Stimulated activated CD4-positive, alpha-beta T cell treated with anti-CD3 and anti-CD28 coated beads, Interleukin-4, amount 100 ng/mL, for 1 hour (primary cell): ENCODE results near the gene RTN4R.
A peak's percentile ranks its signal among the peaks of the same experiment; 100 is the strongest.

Source experiments
- DNase-seq: peaks from one replicate; pipeline ENCODE4 v3.0.0-alpha.2; 2020

RTN4R gene

DNA sequence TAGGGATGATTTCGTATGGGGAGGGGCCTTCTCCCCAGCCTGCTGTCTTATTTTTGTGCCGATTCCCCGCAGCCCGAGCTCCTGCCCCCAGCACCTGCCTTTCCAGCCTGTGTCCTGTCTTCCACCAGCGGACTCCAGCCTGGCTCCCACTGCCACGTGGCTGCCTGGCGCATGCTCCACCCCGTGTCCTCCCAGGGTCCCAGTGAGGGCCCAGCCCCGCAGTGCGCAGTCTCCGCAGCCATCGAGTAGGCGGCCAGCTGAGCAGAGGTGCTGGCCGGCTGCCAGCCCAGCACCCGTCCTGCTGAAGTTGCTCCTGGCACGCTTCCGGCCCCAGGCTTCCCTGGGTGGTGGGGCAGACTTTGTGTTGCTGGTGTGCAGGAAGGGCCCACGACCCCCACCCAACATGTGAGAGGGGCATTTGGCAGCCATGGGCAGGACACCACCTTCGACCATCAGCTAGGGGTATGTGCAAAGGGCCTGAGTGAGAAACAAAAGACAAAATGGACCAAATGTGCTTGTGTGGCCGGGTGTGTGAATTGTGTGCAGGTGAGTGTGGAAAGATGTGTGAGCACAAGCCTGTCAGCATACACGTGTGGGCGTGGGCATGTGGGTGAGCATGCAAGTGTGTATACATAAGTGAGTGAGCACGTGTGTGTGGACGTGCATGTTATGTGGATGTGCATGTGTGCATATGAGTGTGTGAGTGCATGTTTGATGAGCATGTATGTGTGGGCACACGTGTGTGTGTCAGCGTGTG is 55.9 kb downstream of the RTN4R start:
- DNase-seq: no peak

DNA sequence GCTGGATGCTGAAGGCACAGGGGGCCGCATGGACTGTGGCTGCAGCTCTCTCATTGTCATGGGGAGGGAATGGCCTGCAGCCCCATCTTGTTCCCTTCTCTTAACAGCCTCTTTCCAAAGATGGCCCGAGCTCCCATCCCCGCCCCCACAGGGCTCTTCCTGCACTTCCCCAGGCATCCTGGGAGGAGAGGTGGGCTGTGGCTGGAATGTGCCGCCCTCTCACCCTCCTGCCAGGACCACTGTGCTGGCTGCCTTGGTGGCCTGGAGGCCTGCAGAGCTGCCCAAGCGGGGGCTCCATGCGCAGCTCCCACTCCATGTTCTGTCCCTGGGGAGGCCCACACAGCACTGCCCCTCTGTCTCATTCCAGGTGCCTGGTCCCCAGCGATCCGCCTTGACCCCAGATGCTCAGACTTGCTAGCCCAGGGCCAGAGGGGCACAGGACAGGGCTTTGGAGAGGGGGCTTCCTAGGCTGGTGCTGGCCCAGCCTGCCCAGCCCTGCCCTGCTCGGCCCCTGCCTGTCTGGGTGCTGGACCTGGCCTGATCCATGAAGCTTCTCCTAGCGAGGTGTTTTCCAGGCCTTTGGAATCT is 56.6 kb downstream of the RTN4R start:
- DNase-seq: no peak

DNA sequence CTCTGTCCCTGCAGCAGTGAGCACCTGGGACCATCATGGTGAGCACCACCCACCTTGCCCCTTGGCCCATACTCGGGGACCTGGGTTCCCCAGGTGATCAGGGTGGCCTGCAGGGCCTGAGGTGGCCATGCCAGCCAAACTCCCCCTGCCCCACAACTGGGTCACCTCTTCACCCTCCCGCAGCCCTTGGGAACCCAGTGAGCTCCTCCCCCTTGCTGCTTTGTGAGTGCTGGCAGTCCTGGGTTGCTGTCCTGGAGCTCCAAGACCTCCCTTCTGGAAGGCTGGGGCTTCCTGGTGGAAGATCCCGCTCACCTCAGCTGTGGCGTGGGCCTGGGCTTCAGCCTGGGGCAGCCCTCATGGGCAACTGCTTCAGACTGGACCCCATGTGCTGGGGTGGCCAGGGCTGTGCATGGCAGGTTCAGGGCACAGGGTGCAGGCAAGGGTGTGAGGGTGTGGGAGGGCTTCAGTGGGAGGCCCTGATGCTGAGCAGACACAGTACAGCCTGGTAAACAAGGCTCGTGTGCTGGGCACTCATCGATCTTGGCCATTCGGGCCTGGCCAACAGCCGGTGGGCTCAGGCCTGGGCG is 57.6 kb downstream of the RTN4R start:
- no peak for DNase-seq

DNA sequence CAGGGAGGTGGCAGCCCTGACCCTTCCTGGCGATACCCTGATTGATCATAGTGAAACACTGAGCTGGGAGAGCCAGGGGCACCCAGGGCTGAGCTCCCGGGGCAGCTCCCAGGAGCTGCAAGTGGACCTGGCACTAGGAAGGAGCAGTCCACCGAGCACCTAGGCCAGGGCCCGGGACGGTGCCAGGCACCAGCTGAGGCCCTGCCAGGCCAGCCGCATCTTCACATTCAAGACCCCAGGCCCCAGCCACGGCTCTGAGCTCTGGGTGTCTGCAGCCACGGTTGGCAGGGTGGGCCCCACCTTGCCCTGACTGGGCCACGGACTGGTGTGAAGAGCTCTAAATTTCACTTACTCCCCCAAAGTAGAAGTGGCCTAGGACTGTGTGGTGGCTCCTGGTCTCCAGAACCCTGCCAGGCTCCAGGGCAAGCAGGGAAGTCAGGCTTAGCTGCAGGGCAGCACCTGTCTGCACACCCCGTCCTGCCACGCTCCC is 58.3 kb downstream of the RTN4R start:
- DNase-seq: no peak

DNA sequence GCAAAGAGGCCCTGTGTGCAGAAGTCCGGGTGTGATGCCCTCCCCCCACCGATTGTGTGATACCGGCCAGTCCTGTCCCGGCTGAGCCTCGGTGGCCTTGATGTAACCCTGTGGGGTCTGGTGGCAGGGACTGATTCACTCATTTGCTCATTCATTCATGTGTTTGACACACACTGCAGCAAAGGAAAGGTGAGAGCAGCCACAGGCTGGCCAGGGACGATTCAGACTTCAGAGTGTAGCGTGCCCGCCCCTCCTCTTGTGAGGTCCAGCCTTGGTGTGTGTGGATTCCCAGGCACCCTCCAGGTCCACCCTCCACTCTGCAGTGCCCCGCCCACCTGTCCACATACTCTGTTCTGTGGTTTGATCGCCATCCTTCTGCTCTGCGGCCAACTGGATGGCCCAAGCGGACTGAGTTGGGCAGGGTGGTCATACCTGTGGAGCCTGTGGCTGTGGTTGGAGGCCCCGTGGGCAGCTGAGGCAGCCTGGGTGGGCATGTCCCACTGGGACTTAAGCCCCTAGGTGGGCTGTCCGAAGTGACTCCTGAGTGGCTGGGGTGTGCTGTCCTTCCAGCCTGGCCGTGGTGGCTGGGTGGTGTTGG is 59.3 kb downstream of the RTN4R start:
- no peak for DNase-seq

DNA sequence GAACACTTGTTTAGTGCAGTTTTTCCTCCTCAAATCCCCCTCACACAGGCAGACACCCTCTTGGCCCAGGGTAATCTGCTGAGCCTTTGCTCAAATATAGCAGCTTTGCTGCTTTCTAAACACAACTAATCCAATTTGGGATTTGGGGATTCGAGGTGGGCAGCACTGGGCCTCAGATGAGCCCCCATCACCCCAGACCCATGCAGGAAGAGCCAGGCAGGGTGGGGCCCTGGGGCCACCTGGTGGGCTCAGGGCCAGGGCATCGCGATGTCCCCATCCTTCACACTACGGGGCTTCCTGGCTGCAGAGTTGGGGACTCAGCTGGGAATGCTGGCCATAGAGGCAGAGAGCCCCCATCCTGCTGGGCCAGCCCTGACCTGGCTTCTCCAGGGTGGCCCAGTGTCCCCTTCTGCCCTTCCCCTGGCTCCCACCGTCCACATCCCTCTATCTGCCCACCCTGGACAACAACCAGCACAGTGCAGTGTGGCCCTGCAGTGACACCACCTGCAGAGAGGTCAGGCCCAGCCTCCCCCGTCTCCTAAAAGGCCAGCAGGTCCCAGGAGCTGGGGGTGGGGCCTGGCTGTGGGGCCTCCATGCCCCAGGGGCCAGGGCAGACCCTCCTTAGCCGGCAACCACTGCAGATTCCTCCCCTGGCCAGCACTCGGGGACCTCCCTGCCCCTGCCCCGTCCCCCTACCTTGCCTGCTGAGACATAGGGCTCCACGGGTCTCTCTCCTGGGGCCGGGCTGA is 60.7 kb downstream of the RTN4R start:
- no peak for DNase-seq

DNA sequence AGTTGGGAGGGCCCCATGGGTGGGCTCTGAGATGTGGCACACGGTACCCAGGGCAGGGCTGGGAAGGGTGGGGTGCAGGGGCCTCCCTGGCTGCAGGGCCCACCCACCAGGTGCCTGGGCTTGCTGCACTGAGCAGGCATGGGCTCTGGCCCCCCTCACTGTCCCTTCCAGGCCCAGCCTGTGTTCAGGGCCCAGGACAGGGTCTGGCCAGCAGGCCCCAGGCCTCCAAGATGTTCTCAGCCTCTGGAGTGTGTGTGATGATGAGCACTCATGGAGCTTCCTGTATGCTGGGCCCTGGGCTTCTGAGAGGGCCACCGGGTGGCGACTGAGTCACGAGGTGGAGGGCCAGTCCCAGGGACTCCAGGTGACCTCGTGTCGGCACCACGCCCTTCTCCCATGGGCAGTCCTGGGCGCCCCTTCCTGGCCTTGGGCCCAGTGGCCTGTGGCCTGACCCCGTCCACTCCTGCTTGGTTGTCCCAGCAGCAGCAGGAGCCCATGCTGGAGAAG is 61.4 kb downstream of the RTN4R start:
- DNase-seq: peak; percentile 11

DNA sequence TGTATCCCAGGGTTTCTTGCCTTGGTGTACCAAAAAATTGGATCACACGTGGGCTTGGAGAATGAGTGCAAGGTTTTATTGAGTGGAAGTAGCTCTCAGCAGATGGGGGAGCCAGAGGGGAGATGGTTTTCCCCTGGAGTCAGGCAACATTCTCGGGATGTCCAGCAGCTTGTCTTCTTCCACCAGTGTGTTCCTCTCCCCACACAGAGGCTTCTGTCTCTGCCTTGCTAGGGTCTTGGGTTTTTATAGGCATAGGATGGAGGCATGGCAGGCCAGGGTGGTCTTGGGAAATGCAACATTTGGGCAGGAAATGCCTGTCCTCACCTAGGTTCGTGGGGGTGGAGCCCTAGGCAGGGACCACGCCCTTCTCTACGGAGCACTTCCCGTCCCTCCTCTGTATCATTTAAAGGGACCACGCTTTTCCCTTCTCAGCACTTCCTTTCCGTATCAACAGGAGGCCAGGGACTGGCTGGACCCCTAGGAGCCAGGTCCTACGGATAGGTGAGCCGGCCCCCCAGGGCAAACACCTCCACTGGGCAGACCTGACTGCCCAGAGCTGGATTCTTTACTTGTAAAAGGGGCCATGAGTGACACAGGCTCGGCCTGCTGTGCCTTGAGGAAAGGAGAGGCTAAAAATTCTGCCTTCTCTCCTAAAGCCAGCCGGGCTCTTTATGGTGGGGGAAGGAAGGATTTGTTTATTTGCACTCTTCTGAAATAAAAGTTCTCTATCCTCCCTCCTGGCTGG is 62.0 kb downstream of the RTN4R start:
- DNase-seq: peak; percentile 68

DNA sequence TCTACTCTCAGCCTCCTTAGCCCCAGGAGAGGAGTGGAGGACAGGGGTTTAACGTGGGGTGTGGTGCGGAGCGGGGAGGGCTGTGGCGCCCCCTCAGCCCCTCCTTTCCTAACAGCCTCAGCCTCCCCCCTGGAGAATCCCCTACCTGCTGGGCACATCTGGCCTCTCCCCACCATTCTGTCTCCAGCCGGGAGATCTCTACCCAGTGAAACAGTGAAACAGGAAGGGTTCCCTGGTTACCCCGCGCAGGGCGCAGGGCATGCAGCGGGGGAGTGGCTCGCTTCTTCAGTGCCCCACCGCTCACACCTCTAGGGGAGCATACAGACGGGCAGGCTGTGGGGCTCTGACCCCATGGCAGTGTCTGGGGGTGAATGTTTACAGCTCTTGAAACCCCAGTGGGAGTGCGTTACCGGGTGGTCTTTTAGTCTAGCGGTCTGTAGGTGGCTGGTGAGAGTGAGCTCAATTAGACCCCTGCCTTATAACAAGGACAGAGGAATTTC is 62.6 kb downstream of the RTN4R start:
- no peak for DNase-seq

DNA sequence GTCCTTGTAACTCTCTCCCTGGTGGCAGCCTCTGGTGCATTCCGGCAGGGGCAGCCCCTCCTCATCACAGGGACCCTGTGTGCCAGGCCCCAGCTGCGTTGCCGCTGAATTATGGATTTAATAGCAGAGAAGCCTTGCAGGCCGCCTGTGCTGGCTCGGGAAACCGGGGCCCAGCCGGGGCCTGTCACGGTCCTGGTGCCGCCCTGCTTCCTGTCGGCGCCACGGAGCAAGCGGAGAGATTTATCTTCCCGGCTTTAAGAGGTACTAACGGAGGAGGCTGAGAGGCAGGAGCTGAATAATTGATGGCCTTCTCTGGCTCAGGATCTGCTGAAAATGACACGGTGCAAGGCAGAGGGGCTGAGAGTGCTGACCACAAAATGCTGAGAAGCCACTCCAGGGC is 63.3 kb downstream of the RTN4R start:
- no peak for DNase-seq

DNA sequence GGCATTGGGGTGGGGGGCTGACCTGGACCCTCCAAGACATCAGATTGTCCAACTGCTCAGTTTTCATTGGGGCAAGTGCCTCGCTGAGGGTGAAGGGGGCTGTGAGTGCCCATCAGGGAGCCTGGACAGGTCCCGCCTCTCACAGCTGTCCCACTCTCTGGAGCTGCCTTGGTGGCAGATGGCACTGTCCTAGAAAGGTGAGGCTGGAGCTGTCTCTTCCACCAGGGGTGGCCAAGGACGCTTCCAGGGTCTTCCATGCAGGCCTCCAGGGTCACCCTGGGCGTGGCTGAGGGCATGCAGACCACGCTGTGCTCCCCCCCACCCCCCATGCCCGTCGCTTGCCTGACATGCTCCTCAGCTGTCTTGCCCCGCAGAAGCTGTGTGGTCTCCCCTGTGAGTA is 63.8 kb downstream of the RTN4R start:
- no peak for DNase-seq

DNA sequence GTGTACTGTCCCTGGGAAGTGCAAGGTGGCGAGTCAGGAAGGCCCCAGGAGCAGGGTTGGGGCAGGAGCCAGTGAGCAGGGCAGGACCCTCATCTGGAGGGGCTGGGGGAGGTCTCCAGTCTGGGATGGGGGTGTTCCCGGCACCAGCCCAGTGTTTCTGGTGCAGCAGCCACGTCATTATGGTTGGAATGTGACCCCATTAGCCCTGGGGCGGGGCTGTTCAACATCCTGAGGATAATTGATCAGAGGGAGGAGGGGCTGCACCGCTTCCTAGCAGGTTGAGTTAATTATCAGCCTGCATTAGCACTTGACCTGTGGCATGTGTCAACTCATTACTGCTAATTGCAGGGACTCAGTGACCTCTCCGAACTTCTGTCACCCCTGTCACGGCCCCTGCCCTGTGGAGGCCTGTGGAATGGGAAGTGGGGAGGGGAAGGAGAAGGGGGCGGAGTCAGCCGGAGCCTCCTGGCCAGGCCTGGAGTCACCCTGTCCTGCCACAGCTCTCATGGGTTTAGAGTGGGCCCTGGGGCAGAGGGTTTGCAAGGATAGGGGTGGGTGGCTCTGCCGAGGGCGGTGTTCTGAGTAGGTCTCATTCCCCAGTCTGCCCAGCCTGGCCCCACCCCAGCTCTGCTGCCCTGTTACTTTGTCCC is 64.4 kb downstream of the RTN4R start:
- DNase-seq: no peak

DNA sequence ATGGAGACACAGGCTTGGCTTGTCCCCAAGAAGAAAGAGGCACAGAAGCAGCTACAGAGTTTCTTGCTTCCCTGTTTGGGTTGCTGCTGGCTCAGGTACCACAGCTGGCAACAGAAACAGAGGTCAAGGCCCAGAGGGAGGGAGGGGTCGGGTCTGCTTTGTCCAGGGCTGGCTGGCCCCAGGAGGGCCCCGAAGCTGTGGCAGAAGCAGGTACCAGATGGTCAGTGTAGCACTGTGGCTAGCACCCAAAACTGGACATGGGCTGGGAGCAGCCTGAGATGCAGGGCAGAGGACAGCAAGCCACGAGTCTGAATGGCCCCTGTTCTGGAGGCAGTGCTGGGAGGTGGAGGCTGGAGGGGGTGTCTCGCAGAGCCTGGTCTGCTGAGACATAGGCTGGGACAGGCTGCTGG is 65.0 kb downstream of the RTN4R start:
- no peak for DNase-seq

DNA sequence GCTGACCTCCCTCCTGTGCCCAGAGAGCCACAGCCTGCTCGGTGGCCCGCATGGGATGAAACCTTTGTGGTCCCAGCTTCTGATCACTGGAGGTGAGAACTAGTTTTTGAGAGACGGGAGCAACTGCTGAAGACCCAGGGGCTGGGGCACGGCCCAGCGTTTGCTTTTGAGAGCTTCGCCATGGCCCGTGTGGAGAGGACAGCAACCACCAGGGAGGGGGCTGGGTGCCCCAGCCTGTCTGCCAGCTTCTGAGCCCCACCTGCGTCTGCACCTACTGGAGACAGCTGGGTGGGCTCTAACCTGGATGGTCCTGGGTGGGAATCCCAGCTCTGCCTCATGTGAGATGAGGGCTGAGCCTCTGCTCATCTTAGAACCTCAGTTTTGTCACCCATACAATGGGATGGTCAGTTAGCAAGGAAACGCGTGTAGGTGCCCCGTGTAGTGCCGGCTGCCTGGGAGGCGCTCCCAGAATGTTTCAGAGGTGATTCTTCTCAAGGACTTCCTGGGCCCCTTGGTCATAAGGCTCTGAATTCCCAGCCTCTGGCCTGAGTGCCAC is 66.2 kb downstream of the RTN4R start:
- no peak for DNase-seq

DNA sequence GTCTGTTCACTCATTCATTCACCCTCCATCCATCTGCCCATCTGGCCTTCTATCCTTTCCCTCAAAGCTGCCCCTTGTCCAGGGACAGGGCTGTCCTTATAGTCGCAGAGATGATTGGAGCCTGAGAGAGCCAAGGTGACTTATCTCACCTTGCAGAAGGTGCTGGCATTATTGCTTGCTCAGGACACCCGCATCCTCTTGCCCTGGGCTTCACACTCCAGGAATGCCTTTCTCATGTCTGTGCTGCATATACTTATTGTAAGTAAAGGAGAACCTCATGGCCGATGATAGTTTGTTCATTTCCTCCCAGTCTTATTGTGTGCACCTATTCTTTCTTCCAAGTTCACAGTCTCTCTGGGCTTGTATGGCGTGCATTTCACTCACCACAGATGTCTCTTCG is 68.2 kb downstream of the RTN4R start:
- DNase-seq: no peak

DNA sequence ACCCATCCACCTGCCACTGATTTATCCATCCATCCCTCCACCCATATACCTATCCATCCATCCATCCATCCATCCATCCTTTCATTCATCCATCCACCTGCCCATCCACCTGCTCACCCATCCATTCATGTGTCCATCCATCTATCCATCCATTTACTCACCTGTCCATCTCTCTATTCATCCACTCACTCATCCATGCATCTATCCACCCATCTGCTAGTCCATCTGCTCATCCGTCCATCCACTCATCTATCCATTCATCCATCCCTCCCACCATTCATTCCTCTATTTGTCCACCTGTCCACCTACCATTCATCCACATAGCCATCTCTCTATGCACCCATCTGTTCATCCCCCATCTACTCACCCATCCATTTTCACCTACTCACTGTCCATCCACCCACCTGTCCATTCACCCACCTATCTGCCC is 68.7 kb downstream of the RTN4R start:
- no peak for DNase-seq

DNA sequence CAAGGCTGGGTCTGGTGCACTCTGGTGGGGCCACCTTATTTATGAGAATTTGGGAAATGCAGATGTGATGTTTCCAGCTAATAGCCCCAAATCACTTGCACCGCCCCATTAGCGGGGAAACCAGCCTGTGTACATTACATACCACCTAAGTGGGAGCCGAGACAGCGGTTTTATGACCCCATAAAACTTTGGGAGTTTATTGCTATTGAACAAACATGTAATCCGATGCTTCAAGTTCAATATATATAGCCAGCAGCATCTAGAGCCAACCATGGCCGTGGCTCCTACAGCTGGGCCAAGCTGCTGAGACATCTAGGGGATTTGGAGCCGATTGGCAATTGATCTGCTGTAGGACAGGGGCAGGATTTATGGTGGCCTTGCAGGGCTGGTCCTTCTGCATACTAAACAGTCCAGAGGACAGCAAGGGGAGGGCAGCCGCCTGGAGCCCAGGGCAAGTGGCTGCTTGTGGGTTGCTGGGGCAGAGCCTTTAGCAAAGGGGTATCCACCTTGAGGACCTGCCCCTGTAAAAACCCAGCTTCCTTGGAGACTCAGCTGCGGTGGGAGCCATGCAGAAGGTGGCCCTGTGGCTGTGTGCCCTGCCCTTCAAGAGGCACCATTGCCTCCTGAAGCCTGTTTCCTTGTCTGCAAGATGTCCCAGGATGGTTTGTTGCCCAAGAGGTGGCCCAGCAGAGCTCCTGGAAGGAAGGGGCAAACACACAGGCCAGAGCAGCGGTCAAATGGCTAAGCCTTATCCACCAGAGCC is 69.4 kb downstream of the RTN4R start:
- DNase-seq: no peak

DNA sequence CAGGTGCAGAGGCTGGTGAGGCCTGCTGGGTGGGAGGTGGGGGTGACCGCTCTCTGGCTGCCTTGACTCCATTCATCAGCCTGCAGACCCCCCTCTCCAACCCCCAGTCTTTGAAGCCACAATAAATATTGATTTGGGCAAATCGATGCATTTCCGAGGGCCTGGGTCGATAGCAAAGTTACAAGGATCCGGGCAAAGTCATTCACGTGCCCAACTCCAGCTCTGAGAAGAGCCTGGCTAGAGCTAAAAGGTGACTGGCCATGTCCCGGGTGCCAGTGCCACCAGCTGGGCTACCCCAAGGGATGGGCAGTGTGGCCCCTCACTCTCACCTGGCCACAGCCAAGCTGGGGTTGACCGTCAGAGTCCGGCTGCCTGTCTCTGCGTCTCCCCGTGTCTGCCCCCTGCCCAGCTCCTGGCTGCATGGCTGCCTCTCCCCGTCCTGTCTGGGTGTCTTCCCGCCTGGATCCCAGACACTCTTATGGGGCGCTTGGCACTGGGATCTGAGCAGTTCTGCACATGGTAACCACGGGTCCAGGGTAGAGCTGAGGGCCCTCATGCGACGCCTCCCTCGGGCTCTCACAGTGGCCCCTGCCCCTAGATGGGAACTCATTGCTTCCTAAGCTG is 70.6 kb downstream of the RTN4R start:
- no peak for DNase-seq

DNA sequence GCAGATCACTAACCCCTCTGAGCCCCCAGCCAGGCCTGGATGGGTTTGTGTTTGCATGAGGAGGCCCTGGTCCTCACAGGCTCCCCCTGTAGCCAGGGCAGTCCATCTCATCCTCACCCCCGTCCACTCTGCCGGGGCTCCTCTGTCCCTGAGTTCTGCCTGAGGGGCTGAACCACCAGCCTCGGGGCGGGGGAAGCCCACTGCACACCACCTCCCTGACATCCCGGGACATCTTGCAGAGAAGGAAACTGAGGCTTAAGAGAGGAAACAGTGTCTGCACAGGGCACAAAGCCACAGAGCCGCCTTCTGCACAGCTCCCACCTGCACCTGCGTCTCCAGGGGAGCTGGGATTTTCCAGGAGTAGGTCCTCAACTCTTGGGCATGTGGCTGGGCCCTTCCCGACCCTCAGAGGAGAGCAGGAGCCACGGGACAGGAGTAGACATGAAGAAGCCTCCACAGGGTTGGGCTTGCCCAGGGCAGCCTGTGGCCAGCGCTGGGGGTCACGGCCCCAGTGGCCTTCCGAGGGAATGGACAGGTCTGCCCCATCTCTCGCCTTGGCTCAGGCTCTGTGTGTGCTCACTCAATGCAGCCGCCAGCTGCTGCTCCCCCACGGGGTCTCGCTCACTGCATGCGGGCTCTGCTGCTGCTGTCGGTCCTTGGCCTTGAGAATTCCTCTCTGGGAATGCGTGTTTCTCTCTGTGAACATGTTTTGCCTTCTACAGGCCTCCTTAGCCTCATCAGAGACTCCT is 71.8 kb downstream of the RTN4R start:
- DNase-seq: no peak
